Fibroblast of lung (primary cell): ENCODE measurements around the gene RNF32.

ENCODE experiments used
- CTCF ChIP-seq, 2 donors: IDR thresholded peaks in 1 of 2; conservative IDR thresholded peaks in 1 of 2; 1 replicate in 1 of 2; 2 replicates in 1 of 2; pipeline ENCODE4 v1.5.1; 2011 to 2012; ENCODE audit warnings: low read length in 2 of 2, control low read depth in 1 of 2, inconsistent platforms in 1 of 2, low read depth in 1 of 2, mild to moderate bottlenecking in 1 of 2
- EZH2 ChIP-seq: IDR thresholded peaks from 2 replicates; pipeline ENCODE4 v1.5.1; 2012; ENCODE audit warnings: low read length, control low read depth, mild to moderate bottlenecking; ENCODE audit errors: missing control alignments

DNA sequence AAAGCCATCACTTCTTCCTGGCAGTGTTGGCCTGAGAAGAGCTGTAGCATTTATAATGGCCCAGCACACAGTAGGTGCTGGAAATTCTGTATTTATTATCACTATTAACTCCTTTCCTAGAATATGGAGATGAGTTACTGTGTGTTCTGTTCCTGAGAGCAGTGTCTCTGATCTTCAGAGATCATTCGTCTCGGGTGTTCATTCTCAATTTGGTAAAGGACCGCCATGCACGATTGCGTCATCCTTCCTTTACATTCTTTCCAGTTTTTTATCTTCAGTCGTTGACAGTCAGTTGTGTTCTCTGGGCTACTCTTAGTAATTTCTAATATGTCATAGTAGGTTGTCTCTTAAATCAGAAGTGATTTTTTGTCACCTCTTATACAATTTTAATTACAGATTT is 18.6 kb downstream of the RNF32 start:
- TF ChIP-seq CTCF (conservative IDR thresholded peaks at IDR 0.05 in 1 of 2, IDR thresholded peaks at IDR 0.05 in 1 of 2; ENCODE audit: low read depth in 1 of 2, low read length in 2 of 2) (no peak), EZH2 (no peak)
